Muscle layer of colon (tissue), 2 donors: Measurements from ENCODE around the gene CDK14.

Source experiments
- H3K27ac ChIP-seq: one replicate; pipeline ENCODE4 v1.7.0; 2013; ENCODE audit warnings: low read depth, mild to moderate bottlenecking, low read length, moderate library complexity
- H3K27me3 ChIP-seq, 2 donors: one replicate each; pipeline ENCODE4 v1.7.0; 2013; ENCODE audit warnings: low read length in 2 of 2, mild to moderate bottlenecking in 2 of 2; ENCODE audit not compliant: insufficient read depth in 2 of 2, control insufficient read depth in 1 of 2
- H3K36me3 ChIP-seq: one replicate; pipeline ENCODE4 v1.7.0; 2013; ENCODE audit warnings: mild to moderate bottlenecking, low read length; ENCODE audit not compliant: insufficient read depth
- H3K4me1 ChIP-seq: one replicate; pipeline ENCODE4 v1.7.0; 2013; ENCODE audit warnings: mild to moderate bottlenecking, low read length; ENCODE audit not compliant: insufficient read depth
- H3K4me3 ChIP-seq, 2 donors: one replicate each; pipeline ENCODE4 v1.7.0; 2013; ENCODE audit warnings: low read length in 2 of 2, low read depth in 1 of 2, mild to moderate bottlenecking in 1 of 2, moderate library complexity in 1 of 2
- H3K9ac ChIP-seq: one replicate; pipeline ENCODE4 v1.7.0; 2013; ENCODE audit warnings: low read length
- H3K9me3 ChIP-seq: one replicate; pipeline ENCODE4 v1.7.0; 2013; ENCODE audit warnings: mild to moderate bottlenecking, low read length
- donor health status: abdominal sarcoma.
- donor health status: Adenocarcinoma of cecum.

Gene CDK14

DNA sequence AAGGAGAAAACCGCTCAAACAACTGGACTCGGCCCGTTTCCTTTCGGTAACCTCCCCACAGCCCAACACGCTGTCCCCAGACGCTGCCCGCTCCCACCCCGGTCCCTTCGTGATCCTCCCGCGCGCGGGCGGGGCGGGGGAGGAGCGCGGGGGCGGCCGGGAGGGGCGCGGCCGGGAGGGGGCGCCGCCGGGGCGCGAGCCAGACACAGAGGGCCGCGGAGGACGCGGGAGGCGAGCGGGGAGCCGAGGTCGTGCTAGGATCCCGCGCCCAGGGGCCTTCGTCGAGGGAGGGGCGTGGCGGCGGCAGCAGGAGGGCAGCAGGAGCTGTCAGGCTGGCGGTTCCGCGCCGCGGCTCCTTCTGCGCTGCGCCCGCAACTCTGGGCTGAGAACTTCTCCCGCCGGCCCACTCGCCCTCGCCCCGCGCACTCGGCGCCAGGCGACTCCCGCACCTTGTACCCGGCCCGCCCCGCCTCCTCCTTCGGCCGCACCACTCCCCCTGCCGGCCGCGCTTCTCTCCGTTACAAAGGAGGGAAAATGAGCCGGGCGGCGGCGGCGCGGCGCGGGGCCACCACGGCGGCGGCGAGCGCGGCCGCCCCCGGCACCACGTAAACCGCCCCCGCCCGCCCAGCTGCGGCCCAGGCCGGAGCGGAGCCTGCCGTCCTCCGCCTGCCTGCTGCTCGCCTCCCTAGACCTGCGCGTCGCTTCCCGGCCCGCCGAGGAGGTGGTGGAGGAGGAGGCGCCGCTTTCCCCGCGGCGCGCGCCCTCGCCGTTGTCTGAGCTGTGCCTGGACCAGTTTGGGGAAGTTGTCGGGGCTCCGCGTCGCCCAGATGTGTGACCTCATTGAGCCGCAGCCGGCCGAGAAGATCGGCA is at the start of gene CDK14:
Gene CDK14 (plus strand): TSS at position 521 of the 870 bp plus-strand sequence. CDS start 307 bp downstream, at position 828.
- no peaks in the 10 kb centered on the region for H3K27me3 ChIP-seq
- no peaks in the 10 kb centered on the region for H3K36me3 ChIP-seq
- peak within 1 kb of the TSS; percentile 84 to 89 for H3K4me3 ChIP-seq
- peak within 1 kb of the TSS; percentile 83 for H3K27ac ChIP-seq
- H3K9me3 ChIP-seq = no peaks in the 10 kb centered on the region
- peak within 1 kb of the TSS; percentile 58 for H3K9ac ChIP-seq
- H3K4me1 ChIP-seq = peaks cover 12% of the 10 kb centered on the region

- no peak overlapping the region for H3K4me3 ChIP-seq
- no peak overlapping the region for H3K27ac ChIP-seq
- H3K9ac ChIP-seq = no peak overlapping the region
- no peaks in the 10 kb centered on the region for H3K27me3 ChIP-seq
- H3K4me1 ChIP-seq = no peaks in the 10 kb centered on the region
- H3K36me3 ChIP-seq = no peaks in the 10 kb centered on the region
- no peaks in the 10 kb centered on the region for H3K9me3 ChIP-seq
These were observed 45.1 kb upstream of the CDK14 start for GRCh38 chr7:90551036-90551435.

GRCh38 chr7:90552521-90552920 is 43.6 kb upstream of the CDK14 start:
- no peaks in the 10 kb centered on the region for H3K27me3 ChIP-seq
- no peaks in the 10 kb centered on the region for H3K4me1 ChIP-seq
- no peak overlapping the region for H3K9ac ChIP-seq
- H3K9me3 ChIP-seq = no peaks in the 10 kb centered on the region
- no peak overlapping the region for H3K4me3 ChIP-seq
- no peaks in the 10 kb centered on the region for H3K36me3 ChIP-seq
- H3K27ac ChIP-seq = no peak overlapping the region

- H3K27ac ChIP-seq = no peak overlapping the region
- H3K4me1 ChIP-seq = no peaks in the 10 kb centered on the region
- no peak overlapping the region for H3K9ac ChIP-seq
- H3K9me3 ChIP-seq = no peaks in the 10 kb centered on the region
- no peaks in the 10 kb centered on the region for H3K27me3 ChIP-seq
- no peak overlapping the region for H3K4me3 ChIP-seq
- no peaks in the 10 kb centered on the region for H3K36me3 ChIP-seq
These were observed 35.4 kb upstream of the CDK14 start for GRCh38 chr7:90560730-90561129.

- Histone ChIP-seq H3K4me1 (no peaks in the 10 kb centered on the region), H3K9ac (no peak overlapping the region), H3K27me3 (no peaks in the 10 kb centered on the region), H3K9me3 (no peaks in the 10 kb centered on the region), H3K27ac (no peak overlapping the region), H3K36me3 (no peaks in the 10 kb centered on the region), H3K4me3 (no peak overlapping the region)
These were observed 32.8 kb upstream of the CDK14 start for GRCh38 chr7:90563286-90563685.

DNA sequence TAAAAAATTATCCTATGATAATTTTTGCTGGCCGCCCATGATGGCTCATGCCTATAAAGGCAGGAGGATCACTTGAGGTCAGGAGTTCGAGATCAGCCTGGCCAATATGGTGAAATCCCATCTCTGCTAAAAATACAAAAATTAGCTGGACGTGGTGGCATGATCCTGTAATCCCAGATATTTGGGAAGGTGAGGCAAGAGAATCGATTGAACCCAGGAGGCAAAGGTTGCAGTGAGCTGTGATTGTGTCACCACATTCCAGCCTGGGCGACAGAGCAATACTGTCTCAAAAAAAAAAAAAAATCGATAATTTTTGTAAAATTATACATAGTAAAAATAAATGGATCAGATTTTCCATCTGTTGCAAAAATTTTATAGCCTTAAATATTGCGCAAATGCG is 31.7 kb upstream of the CDK14 start:
- no peak overlapping the region for H3K27ac ChIP-seq
- no peaks in the 10 kb centered on the region for H3K36me3 ChIP-seq
- H3K4me3 ChIP-seq = no peak overlapping the region
- no peaks in the 10 kb centered on the region for H3K27me3 ChIP-seq
- H3K9me3 ChIP-seq = no peaks in the 10 kb centered on the region
- no peaks in the 10 kb centered on the region for H3K4me1 ChIP-seq
- H3K9ac ChIP-seq = no peak overlapping the region

GRCh38 chr7:90568213-90568612 is 27.9 kb upstream of the CDK14 start:
- Histone ChIP-seq H3K4me1 (no peaks in the 10 kb centered on the region), H3K4me3 (no peak overlapping the region), H3K36me3 (no peaks in the 10 kb centered on the region), H3K9me3 (no peaks in the 10 kb centered on the region), H3K27ac (no peak overlapping the region), H3K9ac (no peak overlapping the region), H3K27me3 (no peaks in the 10 kb centered on the region)

DNA sequence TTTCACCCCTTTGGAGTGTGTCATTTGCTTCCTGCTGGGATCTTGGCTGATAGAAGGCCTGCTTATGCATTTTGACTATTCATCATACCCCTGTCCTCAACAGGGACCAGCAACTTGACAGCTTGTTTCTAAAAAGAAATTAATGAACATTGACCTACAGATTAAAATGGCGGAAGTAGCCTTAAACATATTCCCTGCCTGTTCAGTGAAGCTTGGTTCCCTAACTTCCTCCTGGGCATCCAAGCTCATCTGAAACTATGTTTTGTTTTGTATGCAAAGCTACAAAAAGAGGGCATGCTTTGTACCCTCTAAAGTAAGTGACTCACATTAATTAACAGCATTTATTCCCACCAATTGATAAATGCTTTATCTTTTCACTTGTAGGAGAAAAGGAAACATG is 26.8 kb upstream of the CDK14 start:
- no peaks in the 10 kb centered on the region for H3K4me1 ChIP-seq
- no peak overlapping the region for H3K9ac ChIP-seq
- no peaks in the 10 kb centered on the region for H3K27me3 ChIP-seq
- no peaks in the 10 kb centered on the region for H3K36me3 ChIP-seq
- H3K4me3 ChIP-seq = no peak overlapping the region
- no peak overlapping the region for H3K27ac ChIP-seq
- H3K9me3 ChIP-seq = no peaks in the 10 kb centered on the region

DNA sequence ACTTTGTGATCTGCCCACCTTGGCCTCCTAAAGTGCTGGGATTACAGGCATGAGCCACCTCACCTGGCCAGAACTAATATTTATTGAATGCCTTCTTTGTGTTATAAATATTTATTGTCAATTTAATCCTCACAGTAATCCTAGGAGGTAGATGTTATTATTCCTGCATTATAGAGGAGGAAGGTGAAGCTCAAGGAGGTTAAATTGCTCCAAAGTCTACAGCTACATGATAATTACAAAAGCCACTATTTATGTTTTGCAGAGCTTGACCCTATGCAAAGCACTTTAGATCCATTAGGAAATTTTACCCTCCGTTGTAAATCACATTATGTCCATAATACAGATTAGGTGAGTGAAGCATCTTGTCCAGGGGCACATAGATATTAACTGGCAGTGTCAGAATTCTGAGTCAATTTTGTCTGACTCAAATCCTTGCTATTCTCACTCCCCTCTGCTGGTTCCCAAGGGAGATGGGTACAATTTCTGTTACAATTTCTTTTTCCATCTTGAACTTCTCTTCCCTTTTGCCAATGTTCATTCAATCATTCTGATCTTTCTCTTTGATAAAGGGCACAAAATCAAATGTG is 25.7 kb upstream of the CDK14 start:
- H3K36me3 ChIP-seq = no peaks in the 10 kb centered on the region
- no peaks in the 10 kb centered on the region for H3K9me3 ChIP-seq
- no peak overlapping the region for H3K9ac ChIP-seq
- H3K27ac ChIP-seq = no peak overlapping the region
- no peaks in the 10 kb centered on the region for H3K27me3 ChIP-seq
- no peaks in the 10 kb centered on the region for H3K4me1 ChIP-seq
- H3K4me3 ChIP-seq = no peak overlapping the region

DNA sequence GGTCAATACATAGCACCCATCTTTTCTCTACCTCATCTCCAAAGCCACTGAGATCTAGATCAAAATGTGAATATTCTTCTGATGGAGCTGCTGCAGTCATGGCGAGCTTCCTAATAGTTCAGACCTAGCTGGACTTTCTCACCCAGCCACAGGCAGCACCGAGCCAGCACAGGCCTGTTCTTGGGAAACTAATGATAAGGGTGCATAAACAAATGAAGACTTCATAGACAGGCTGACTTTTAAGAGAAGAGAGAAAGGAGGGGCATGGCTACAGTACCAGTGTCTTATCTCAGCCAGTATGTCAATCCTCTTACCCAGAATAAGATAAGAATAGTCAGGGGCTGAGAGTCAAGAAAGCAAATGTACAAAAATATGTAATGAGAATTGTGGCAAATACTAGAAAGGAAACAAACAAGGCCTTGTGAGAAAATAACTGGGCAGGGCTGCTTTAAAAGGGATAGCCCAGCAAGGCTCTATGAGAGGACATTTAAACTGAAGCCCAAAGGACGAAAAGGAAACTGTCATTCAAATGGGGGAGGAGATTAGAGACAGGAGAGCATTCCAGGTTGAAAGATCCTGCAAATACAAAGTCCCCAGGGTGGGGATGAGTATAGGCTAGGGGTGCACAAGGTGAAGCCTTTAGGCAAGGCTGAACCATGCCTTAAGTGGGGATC is 21.8 kb upstream of the CDK14 start:
- Histone ChIP-seq H3K27ac (no peak overlapping the region), H3K4me3 (no peak overlapping the region), H3K27me3 (no peaks in the 10 kb centered on the region), H3K4me1 (no peaks in the 10 kb centered on the region), H3K36me3 (no peaks in the 10 kb centered on the region), H3K9ac (no peak overlapping the region), H3K9me3 (no peaks in the 10 kb centered on the region)

DNA sequence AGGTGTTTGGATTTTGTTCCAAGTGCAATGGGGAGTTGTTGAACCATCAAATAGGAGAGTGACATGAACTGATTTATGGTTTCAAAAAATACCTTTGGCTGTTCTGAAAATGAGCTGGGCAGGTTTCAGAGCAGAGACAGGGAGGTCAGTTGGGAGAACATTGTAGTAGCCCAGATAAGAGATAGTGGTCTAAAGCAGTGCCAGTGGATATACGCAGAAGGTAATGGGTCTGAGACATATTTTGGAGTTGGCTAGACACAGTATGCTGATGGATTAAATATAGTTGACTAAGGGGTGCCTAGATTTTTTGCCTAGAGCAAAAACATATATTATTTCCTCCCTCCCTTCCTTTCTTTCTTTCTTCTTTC is 21.3 kb upstream of the CDK14 start:
- H3K9ac ChIP-seq = no peak overlapping the region
- H3K27ac ChIP-seq = no peak overlapping the region
- no peaks in the 10 kb centered on the region for H3K4me1 ChIP-seq
- H3K36me3 ChIP-seq = no peaks in the 10 kb centered on the region
- no peaks in the 10 kb centered on the region for H3K9me3 ChIP-seq
- H3K4me3 ChIP-seq = no peak overlapping the region
- H3K27me3 ChIP-seq = no peaks in the 10 kb centered on the region
